Lung (tissue), 12 donors: ENCODE data around the gene SPEF1. TPM values are rescaled to one million over a fixed set of nuclear protein-coding genes. Genes with fewer than 3 reads are reported as not detected.

Experiments used
- ATAC-seq: fragments of 200-7000 bp; cut with Tn5 transposase; one replicate; pipeline ENCODE4 v1.9.1; 2020; ENCODE audit warnings: moderate number of reproducible peaks; ENCODE audit not compliant: insufficient read depth, low FRiP score
- DNase-seq, 3 donors: peaks; one replicate each; pipeline ENCODE4 v3.0.0-alpha.2; 2013 to 2017
- H3K27ac ChIP-seq, 2 donors: one replicate each; pipeline ENCODE4 v1.5.1; 2013; ENCODE audit warnings: mild to moderate bottlenecking in 2 of 2, moderate library complexity in 2 of 2, control low read depth in 1 of 2, inconsistent platforms in 1 of 2, low read depth in 1 of 2, low read length in 1 of 2
- H3K27me3 ChIP-seq, 3 donors: one replicate each; pipeline ENCODE4 v1.5.1; 2013; ENCODE audit warnings: low read length in 2 of 3; ENCODE audit not compliant: control insufficient read depth in 3 of 3, insufficient read depth in 3 of 3
- H3K36me3 ChIP-seq, 4 donors: one replicate each; pipeline ENCODE4 v1.5.1; 2013; ENCODE audit warnings: low read length in 4 of 4, mild to moderate bottlenecking in 1 of 4, moderate library complexity in 1 of 4; ENCODE audit not compliant: control insufficient read depth in 4 of 4, insufficient read depth in 4 of 4
- H3K4me1 ChIP-seq, 5 donors: one replicate each; pipeline ENCODE4 v1.5.1; 2013; ENCODE audit warnings: low read length in 5 of 5, mild to moderate bottlenecking in 2 of 5, moderate library complexity in 1 of 5; ENCODE audit not compliant: control insufficient read depth in 5 of 5, insufficient read depth in 5 of 5
- H3K4me3 ChIP-seq: one replicate; pipeline ENCODE4 v1.5.1; 2013; ENCODE audit warnings: mild to moderate bottlenecking, control low read depth, moderate library complexity
- H3K9ac ChIP-seq, 2 donors: one replicate each; pipeline ENCODE4 v1.5.1; 2013; ENCODE audit warnings: low read length in 2 of 2, control low read depth in 1 of 2; ENCODE audit not compliant: insufficient read depth in 1 of 2
- H3K9me3 ChIP-seq, 4 donors: one replicate each; pipeline ENCODE4 v1.5.1; 2013; ENCODE audit warnings: low read length in 3 of 4, mild to moderate bottlenecking in 1 of 4, moderate library complexity in 1 of 4; ENCODE audit not compliant: control insufficient read depth in 4 of 4, insufficient read depth in 3 of 4
- CTCF ChIP-seq: IDR thresholded peaks from 2 replicates; pipeline ENCODE4 v1.5.1; 2012; ENCODE audit warnings: mild to moderate bottlenecking; ENCODE audit errors: control extremely low read depth, extremely low read depth
- WGBS, 2 donors: extraction: QIAGEN DNeasy Blood & Tissue Kit; methylation state at CpG; one replicate each; pipeline ENCODE4 v1.1.7; 2013; 5-methylcytosine and 5-hydroxymethylcytosine counted together
- polyA plus RNA-seq, 2 donors: library from polyadenylated mRNA; stranded (reverse); fragments of 200-250 nt; gene quantifications; one replicate each; pipeline ENCODE4 v1.2.1, GENCODE V29; 2013
- total RNA-seq, 2 donors: library from RNA; depleted of rRNA in 1 of 2; stranded (reverse); fragments of >200 nt in 1 of 2; gene quantifications; one replicate each; pipeline ENCODE4 v1.2.1, GENCODE V29; 2014 to 2021
- donor health status: control.
- donor health status: control.
- donor health status: Bipolar disorder and iron deficiency.
- donor health status: healthy.
- donor health status: DM: yes; HTN: yes; CAD: no.

SPEF1 gene
- total and polyA plus RNA-seq, 4 donors = 9.6 to 15.5 (median 11.8) TPM

DNA sequence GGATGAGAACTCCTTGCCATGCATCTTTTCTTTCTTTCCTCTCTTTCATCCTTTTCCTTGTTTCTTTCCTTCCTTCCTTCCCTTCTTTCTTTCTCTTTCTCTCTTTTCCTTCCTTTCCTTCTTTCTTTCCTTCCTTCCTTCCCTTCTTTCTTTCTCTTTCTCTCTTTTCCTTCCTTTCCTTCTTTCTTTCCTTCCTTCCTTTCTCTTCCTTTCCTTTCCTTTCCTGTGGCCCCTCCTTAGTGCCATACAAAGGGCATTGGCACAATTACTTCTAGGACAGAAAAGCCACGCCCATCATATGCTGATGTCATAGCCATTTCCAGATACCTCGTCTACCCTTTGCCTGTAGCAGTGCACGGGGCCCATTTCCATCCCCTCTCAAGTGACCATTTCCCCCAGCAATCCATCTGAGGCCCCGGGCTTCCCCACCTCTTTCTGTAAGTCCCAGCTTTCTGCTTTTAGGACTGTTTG, 7.5 kb upstream of the SPEF1 start:
- DNase-seq = no peak
- H3K9me3 ChIP-seq = no peaks in the 10 kb centered on the region
- H3K4me3 ChIP-seq = no peak overlapping the region
- H3K4me1 ChIP-seq = peaks cover 14 to 30% (median 16%) of the 10 kb centered on the region in 5 donors
- H3K27me3 ChIP-seq = no peaks in the 10 kb centered on the region
- WGBS, 2 donors = 57 to 73% methylated on average over 4 of the region's 4 CpGs
- H3K9ac ChIP-seq = no peak overlapping the region
- peaks cover 0 to 11% (median 8%) of the 10 kb centered on the region in 4 donors for H3K36me3 ChIP-seq
- no peak overlapping the region for H3K27ac ChIP-seq
- no peak for TF ChIP-seq CTCF
- no peak for ATAC-seq

- H3K9me3 ChIP-seq = no peaks in the 10 kb centered on the region
- H3K4me3 ChIP-seq = no peak overlapping the region
- WGBS, 2 donors = 74 to 87% methylated on average over 5 of the region's 5 CpGs
- peaks cover 0 to 12% (median 8%) of the 10 kb centered on the region in 4 donors for H3K36me3 ChIP-seq
- no peak for TF ChIP-seq CTCF
- DNase-seq = no peak
- peak overlapping the region in 1 of 2 donors; percentile 47 for H3K9ac ChIP-seq
- H3K4me1 ChIP-seq = peaks cover 14 to 36% (median 23%) of the 10 kb centered on the region in 5 donors
- no peaks in the 10 kb centered on the region for H3K27me3 ChIP-seq
- H3K27ac ChIP-seq = no peak overlapping the region
- ATAC-seq = no peak
Observed at GRCh38 chr20:3787324-3788014, 6.2 kb upstream of the SPEF1 start.

DNA sequence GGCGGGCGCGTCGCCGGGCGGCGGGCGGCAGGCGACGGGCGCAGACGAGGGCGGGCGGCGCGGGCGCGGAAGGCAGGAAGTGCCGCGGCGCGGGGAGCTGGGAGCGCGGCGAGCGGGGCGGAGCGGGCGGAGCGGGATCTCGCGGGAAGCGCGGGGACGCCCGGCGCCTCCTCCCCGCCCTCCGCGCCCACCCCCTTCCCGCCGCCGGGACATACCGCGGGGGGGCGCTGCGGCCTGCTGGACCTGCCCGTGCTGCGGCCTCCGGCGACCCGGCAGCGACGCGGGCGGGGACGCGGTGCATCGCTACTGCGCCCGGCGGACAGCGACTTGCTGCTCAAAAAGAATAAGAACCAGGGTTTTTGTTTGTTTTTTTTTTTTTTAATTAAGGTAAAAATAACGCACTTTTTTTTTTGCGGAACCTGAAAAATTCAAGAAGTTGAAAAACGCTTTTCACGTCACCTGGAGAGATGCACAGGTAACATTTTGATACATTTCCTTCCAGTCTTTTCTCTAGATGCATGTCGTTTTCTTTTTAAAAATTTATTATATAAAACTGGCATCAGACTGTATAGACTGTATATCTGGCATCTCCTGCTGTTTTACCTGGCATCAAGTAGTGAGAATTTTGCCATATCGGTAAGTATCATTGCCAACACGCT, 5.5 kb upstream of the SPEF1 start, which contains the start of gene CENPB:
TSS of gene CENPB (minus strand) at position 76 of the 659 bp plus-strand sequence. CDS start 257 bp downstream, outside the sequence.
- Histone ChIP-seq H3K27me3 (no peaks in the 10 kb centered on the region), H3K9ac (peak within 1 kb of the TSS in 1 of 2 donors; percentile 47), H3K27ac (peak within 1 kb of the TSS; percentile 84 to 91), H3K9me3 (no peaks in the 10 kb centered on the region), H3K36me3 (peaks cover 0 to 12% (median 8%) of the 10 kb centered on the region in 4 donors), H3K4me1 (peaks cover 14 to 36% (median 23%) of the 10 kb centered on the region in 5 donors), H3K4me3 (peak within 1 kb of the TSS; percentile 68)
- ATAC-seq (peak; percentile 94), DNase-seq (peak; percentile 88 to 94 (median 93))
- TF ChIP-seq CTCF = peak; percentile 84
- WGBS, 2 donors = 2 to 7% methylated on average over 25 to 70 of the region's 70 CpGs
